GM10248 (cell line): ENCODE measurements around the gene B3GNT5.

Experiments used
- CTCF ChIA-PET: fragments of 300-600 bp; sonication (Branson Sonifier 250); formaldehyde crosslinking; extraction: SDS; loops from one replicate; lab custom pipeline; 2021; ENCODE audit warnings: antibody characterized with exemption; lab: Yijun Ruan, JAX
- POLR2A ChIA-PET: fragments of 350-650 bp; sonication (Branson Sonifier 250); formaldehyde crosslinking; extraction: SDS; loops from one replicate; lab custom pipeline; 2020; ENCODE audit warnings: antibody characterized with exemption; lab: Yijun Ruan, JAX
- DNase-seq: peaks from one replicate; pipeline ENCODE4 v3.0.0; 2012; ENCODE audit errors: extremely low spot score
- TF ChIP-seq, protein P1 (sequence below): IDR thresholded peaks from 2 replicates; pipeline ENCODE4 v1.5.1; 2012; ENCODE audit warnings: mild to moderate bottlenecking, low read depth; ENCODE audit errors: extremely low read depth, missing control alignments, control extremely low read depth

Gene B3GNT5

DNA sequence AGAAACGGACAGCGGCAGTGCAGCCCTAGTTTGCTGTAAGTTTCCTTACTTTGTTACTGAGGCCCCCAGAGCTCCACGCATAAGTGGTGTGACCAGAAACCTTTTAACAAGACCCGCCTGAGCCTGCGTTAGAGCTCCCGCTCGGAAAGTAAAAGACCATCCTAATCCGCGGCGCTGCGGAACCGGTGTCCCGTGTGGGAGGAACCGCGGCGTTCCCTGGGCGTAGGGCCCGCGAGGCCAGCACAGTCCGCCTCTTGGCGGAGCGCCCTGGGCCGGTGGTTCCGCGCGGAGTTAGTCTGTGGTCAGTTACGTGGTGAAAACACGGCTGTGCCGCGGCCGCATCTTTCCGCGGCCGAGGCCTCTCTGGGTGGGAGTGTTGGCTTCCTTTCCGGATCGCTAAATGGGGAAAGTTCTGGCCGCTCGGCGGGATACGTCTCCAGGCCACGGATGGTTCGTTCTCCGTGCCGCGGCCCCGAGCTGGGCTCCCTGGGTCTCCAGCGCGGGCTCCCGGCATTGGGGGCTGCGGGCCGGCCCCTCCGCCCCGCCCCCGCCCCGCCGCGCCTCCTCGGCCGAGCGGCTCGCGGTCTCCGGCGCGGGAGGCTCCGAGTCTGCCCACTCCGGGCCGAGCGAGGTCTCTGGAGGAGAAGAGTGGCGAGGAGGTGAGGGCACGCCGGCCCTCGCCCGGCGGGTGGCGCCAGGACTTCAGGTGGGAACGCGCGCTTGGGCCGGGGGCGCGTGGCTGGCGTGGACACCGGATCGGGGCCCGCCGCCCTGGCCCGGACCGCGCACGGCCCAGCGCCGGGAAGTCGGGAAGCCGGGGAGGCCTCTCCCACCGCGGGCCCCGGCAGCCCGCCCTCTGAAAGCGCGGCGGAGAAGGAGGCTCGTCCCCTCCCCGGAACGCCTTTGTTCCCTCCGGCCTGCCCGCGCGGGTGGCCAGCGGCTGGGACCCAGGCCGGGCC is 754 bp downstream of the B3GNT5 start:
- CTCF ChIA-PET, result interaction anchor here (2.5 kb wide), 1 partner anchor 129 kb away, joined by 11 read pairs; no protein-coding TSS in a partner anchor
- peak; percentile 41 for DNase-seq
- TF ChIP-seq, protein P1, sequence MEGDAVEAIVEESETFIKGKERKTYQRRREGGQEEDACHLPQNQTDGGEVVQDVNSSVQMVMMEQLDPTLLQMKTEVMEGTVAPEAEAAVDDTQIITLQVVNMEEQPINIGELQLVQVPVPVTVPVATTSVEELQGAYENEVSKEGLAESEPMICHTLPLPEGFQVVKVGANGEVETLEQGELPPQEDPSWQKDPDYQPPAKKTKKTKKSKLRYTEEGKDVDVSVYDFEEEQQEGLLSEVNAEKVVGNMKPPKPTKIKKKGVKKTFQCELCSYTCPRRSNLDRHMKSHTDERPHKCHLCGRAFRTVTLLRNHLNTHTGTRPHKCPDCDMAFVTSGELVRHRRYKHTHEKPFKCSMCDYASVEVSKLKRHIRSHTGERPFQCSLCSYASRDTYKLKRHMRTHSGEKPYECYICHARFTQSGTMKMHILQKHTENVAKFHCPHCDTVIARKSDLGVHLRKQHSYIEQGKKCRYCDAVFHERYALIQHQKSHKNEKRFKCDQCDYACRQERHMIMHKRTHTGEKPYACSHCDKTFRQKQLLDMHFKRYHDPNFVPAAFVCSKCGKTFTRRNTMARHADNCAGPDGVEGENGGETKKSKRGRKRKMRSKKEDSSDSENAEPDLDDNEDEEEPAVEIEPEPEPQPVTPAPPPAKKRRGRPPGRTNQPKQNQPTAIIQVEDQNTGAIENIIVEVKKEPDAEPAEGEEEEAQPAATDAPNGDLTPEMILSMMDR, result peak; percentile 21
- POLR2A ChIA-PET, result no interaction called here

DNA sequence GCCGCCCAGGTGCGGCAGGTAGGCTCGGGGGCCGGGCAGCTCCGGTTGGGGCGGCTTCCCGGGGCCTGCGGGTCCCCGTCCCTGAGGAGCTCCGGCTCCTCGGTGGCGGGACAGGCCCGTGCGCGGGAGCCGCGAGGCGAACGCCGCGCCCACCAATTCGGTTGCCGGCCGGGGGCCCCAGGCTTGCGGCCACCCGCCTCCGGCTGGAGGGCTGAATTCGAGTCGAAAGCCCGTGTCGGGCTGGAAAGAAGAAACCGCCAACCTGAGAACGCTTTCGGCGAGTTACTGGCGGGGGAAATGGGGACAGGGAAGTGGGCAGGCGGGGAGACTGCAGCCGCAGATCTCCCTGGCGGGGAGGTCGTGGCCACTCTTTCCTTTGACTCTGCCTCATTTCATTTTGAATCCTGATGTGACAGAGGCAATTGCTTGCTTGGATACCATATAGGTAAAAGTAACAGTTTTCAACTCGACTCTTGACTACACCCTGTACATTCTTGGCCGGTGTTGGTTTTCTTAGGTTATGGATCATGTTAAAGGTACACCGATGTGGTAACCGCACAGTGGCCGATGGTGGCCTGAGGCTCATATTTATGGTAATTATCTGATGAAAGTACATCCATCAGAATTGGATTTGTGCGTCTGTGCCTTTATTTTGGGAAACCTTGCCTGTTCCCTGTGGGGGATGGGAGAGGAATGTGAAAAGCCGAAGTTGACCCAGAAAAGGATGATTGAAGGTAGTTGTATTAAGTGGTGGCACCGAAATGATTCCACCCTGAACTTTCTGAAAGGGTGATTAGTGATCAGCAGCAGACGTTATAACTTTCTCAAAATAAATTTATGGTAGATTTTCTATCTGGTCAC is 1.7 kb downstream of the B3GNT5 start:
- ChIA-PET CTCF (interaction anchor here (1.0 to 1.6 kb wide), 2 partner anchors 70 to 83 kb away, joined by 3 to 4 read pairs; no protein-coding TSS in a partner anchor), POLR2A (no interaction called here)

DNA sequence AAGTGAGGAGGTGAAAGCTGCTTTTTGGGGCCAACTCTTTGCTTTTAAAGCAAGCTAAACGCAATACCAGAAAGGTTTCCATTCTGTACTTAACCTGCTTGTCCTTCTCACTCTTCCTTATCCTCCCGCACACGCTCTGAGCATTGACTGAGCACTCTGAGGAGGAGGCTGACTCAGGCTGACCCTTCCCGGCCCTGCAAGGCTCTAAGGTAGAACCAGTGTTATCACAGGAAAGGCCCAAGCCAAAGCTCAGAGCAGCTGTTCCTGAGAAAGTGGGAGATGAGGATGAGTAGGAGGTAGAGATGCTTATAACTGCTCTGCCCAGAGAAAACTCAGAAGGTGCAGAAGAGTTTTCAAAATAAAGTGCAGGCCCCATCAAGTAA is 2.3 kb downstream of the B3GNT5 start:
- TF ChIP-seq, protein P1, result no peak
- POLR2A ChIA-PET, result no interaction called here
- DNase-seq, result no peak
- CTCF ChIA-PET, result interaction anchor here (1.0 to 1.6 kb wide), 2 partner anchors 71 to 82 kb away, joined by 3 to 4 read pairs; no protein-coding TSS in a partner anchor

More for the DNA sequence above, 1.7 kb downstream of the B3GNT5 start:
- TF ChIP-seq, protein P1, result no peak
- DNase-seq, result no peak

DNA sequence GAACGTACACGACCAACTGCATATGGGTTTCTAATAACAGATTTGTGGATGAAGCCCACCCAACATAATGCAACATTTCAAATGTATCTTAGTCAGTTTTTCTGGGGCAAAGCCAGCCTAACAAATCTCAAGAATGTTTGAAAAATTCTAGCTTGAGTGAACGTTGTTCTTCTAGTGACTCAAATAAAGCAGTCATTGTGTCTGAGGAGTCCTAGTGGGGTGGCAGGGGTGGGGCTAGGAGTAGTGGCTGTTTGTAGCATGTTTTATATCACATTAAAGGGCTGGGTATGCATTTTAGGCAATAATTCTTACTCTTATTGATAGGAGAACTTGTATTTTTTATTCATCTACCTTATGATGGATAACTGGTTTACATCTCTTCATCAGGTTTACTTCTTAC is 6.0 kb downstream of the B3GNT5 start:
- ChIA-PET CTCF (interaction anchor here (1.3 kb wide), 1 partner anchor 13 kb away, joined by 4 read pairs; no protein-coding TSS in a partner anchor), POLR2A (no interaction called here)
- no peak for DNase-seq
- TF ChIP-seq, protein P1, result no peak

GRCh38 chr3:183259621-183260020 is 6.6 kb downstream of the B3GNT5 start:
- no peak for DNase-seq
- CTCF ChIA-PET, result no interaction called here
- TF ChIP-seq, protein P1, result no peak
- POLR2A ChIA-PET, result no interaction called here

- POLR2A ChIA-PET, result no interaction called here
- TF ChIP-seq, protein P1, result no peak
- CTCF ChIA-PET, result interaction anchor here (0.9 to 1.3 kb wide), 2 partner anchors 43 to 76 kb away, joined by 3 to 4 read pairs; no protein-coding TSS in a partner anchor
- no peak for DNase-seq
These were observed 7.3 kb downstream of the B3GNT5 start for GRCh38 chr3:183260167-183260904.
